ENCODE results near the gene ZNF738. TPM values are rescaled to one million over a fixed set of nuclear protein-coding genes. Genes with fewer than 3 reads are reported as not detected.

The ZNF738 gene
- total and polyA plus RNA-seq, 2 experiments from 2014 or later, result 137 to 138 TPM

GRCh38 chr19:21328885-21329605 is 29.8 kb upstream of the ZNF738 start, which contains the start of gene ZNF708:
Gene ZNF708 (minus strand): TSS chr19:21329410. CDS start chr19:21329212, 198 bp downstream.
- Histone ChIP-seq H3K79me2 (replicated peaks; ENCODE audit: insufficient read depth) (peaks cover 49% of the 10 kb centered on the region), H2AFZ (0 out of 2 replicates have a peak within 1 kb of the TSS, but pooled peaks have one; percentile 2), H3K4me1 (ENCODE audit: insufficient read depth) (peaks cover 16% of the 10 kb centered on the region), H3K4me2 (peak within 1 kb of the TSS; percentile 70), H3F3A (replicated peaks; ENCODE audit: low read depth) (no peaks in the 10 kb centered on the region), H3K27me3 (ENCODE audit: insufficient read depth) (no peaks in the 10 kb centered on the region), H3K4me3 (peak within 1 kb of the TSS; percentile 78), H3K36me3 (ENCODE audit: insufficient read depth) (peaks cover 16% of the 10 kb centered on the region), H3K9me2 (ENCODE audit: insufficient read depth) (no peaks in the 10 kb centered on the region), H4K20me1 (replicated peaks; ENCODE audit: insufficient read depth) (0 out of 2 replicates have a peak, but pooled peaks cover 9% of the 10 kb centered on the region), H3K27ac (ENCODE audit: low read depth) (peak within 1 kb of the TSS; percentile 97)
- DNase-seq (ENCODE audit: low spot score) (peak; percentile 98), ATAC-seq (peak; percentile 99)
- peaks cover 2% of the 10 kb centered on the region for H3K27me3 Mint-ChIP-seq (ENCODE audit: insufficient read depth, low read depth, poor library complexity)
- peaks cover 42% of the 10 kb centered on the region for H3K9me3 Mint-ChIP-seq
- TF ChIP-seq NANOG (IDR thresholded peaks at IDR 0.05; ENCODE audit: borderline replicate concordance), result no peak
- TF ChIP-seq CREB1 (CRISPR knock-in tag; IDR thresholded peaks at IDR 0.05; ENCODE audit: low read depth), result no peak
- peak; percentile 92 for TF ChIP-seq POLR2AphosphoS5 (IDR thresholded peaks at IDR 0.05; ENCODE audit: low read depth)
- TF ChIP-seq ETS1 (IDR thresholded peaks at IDR 0.05), result no peak; the same call in 1 of the 2 replicates
- TF ChIP-seq STAT1 (IDR thresholded peaks at IDR 0.05; ENCODE audit: unreplicated experiment), result no peak
- TF ChIP-seq ZNF462 (CRISPR knock-in tag; IDR thresholded peaks at IDR 0.05), result no peak
- no peak for TF ChIP-seq REST (IDR thresholded peaks at IDR 0.05; ENCODE audit: unreplicated experiment)
- no peak for TF ChIP-seq ZNF331 (CRISPR knock-in tag; IDR thresholded peaks at IDR 0.05; ENCODE audit: low read depth)
- H3K27ac Mint-ChIP-seq, result peak within 1 kb of the TSS; percentile 99
- peaks cover 57% of the 10 kb centered on the region for H3K36me3 Mint-ChIP-seq (ENCODE audit: low read depth)
- peaks cover 9% of the 10 kb centered on the region for H3K4me1 Mint-ChIP-seq
- H3K4me3 Mint-ChIP-seq, result peak within 1 kb of the TSS; percentile 97

Measured in GM23338 (cell line).